Thymus (tissue), 11 donors: Measurements from ENCODE around the gene MACROD2. TPM values are rescaled to one million over a fixed set of nuclear protein-coding genes. Genes with fewer than 3 reads are reported as not detected.

ENCODE experiments used
- DNase-seq, 9 donors: peaks; one replicate each; pipeline ENCODE4 v3.0.0-alpha.2; 2013; ENCODE audit warnings: low spot score in 9 of 9, low read depth in 6 of 9, missing footprints in 1 of 9
- H3K27ac ChIP-seq, 2 donors: one replicate each; pipeline ENCODE4 v1.5.1; 2013; ENCODE audit warnings: control low read depth in 1 of 2, low read depth in 1 of 2, low read length in 1 of 2, mild to moderate bottlenecking in 1 of 2, moderate library complexity in 1 of 2
- H3K27me3 ChIP-seq, 2 donors: one replicate each; pipeline ENCODE4 v1.5.1; 2013; ENCODE audit warnings: low read length in 1 of 2; ENCODE audit not compliant: control insufficient read depth in 2 of 2, insufficient read depth in 1 of 2
- H3K36me3 ChIP-seq, 2 donors: one replicate each; pipeline ENCODE4 v1.5.1; 2013; ENCODE audit warnings: low read length in 1 of 2, mild to moderate bottlenecking in 1 of 2, moderate library complexity in 1 of 2; ENCODE audit not compliant: control insufficient read depth in 2 of 2, insufficient read depth in 2 of 2
- H3K4me1 ChIP-seq, 2 donors: one replicate each; pipeline ENCODE4 v1.5.1; 2013; ENCODE audit warnings: low read length in 2 of 2; ENCODE audit not compliant: control insufficient read depth in 2 of 2, insufficient read depth in 2 of 2
- H3K4me3 ChIP-seq, 2 donors: one replicate each; pipeline ENCODE4 v1.5.1; 2013; ENCODE audit warnings: low read length in 2 of 2, control low read depth in 1 of 2, mild to moderate bottlenecking in 1 of 2
- H3K9me3 ChIP-seq, 2 donors: one replicate each; pipeline ENCODE4 v1.5.1; 2013; ENCODE audit warnings: low read length in 1 of 2, mild to moderate bottlenecking in 1 of 2; ENCODE audit not compliant: control insufficient read depth in 2 of 2, insufficient read depth in 1 of 2
- WGBS: extraction: QIAGEN DNeasy Blood & Tissue Kit; methylation state at CpG from one replicate; pipeline ENCODE4 v1.1.7; 2013; 5-methylcytosine and 5-hydroxymethylcytosine counted together
- polyA plus RNA-seq: library from polyadenylated mRNA; stranded (reverse); fragments of 200-250 nt; gene quantifications from one replicate; pipeline ENCODE4 v1.2.3, GENCODE V29; 2013
- total RNA-seq: library from RNA; stranded (reverse); fragments of 120-200 nt; gene quantifications from one replicate; pipeline ENCODE4 v1.2.4, GENCODE V29; 2013
- donor health status: healthy.

MACROD2 gene
- total and polyA plus RNA-seq, 2 donors, result 1.6 to 4.2 TPM

DNA sequence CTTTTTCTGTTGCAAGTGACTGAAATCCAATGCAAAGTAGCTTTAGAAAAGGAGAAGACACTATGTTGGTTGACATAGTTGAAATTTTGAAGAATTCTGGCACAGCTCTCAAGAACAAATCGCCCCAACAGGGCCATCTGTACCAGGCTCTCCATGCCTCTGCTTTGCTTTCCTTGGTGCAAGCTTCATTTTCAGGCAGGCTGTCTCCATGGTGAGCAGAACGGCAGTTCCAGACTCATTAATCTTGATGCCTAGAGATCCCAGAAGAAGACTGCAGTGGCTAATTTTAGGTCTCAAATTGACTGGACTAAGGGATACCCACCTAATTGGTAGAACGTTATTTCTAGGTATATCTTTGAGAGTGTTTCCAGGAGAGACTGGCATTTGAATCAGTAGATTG is 1292.8 kb downstream of the MACROD2 start:
- DNase-seq, result no peak
- H3K27me3 ChIP-seq, result no peaks in the 10 kb centered on the region
- H3K4me3 ChIP-seq, result no peak overlapping the region
- no peak overlapping the region for H3K27ac ChIP-seq
- H3K9me3 ChIP-seq, result no peaks in the 10 kb centered on the region
- WGBS, result 91% methylated on average over 3 of the region's 3 CpGs
- H3K36me3 ChIP-seq, result no peaks in the 10 kb centered on the region
- no peaks in the 10 kb centered on the region for H3K4me1 ChIP-seq

DNA sequence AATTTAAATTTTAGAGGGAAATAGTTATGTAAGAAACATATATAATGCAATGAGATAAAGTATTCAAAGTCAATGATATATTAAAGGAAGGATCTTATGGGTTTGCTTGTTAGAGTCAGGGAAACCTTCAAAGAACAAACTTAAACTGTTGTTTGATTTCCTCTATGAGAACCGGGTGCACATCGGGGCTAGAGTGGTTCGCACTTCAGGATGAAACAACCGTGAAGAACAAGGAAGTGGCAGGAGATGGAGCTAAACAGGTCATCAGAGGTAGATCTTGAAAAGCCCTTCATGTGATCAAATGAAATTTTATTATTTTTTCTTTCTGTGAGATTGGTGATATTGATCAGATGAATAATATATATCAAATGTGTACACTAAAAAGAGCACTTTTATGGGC is 1294.0 kb downstream of the MACROD2 start:
- no peak for DNase-seq
- 80% methylated on average over 4 of the region's 4 CpGs for WGBS
- Histone ChIP-seq H3K27ac (no peak overlapping the region), H3K4me1 (no peaks in the 10 kb centered on the region), H3K27me3 (no peaks in the 10 kb centered on the region), H3K9me3 (no peaks in the 10 kb centered on the region), H3K4me3 (no peak overlapping the region), H3K36me3 (no peaks in the 10 kb centered on the region)

DNA sequence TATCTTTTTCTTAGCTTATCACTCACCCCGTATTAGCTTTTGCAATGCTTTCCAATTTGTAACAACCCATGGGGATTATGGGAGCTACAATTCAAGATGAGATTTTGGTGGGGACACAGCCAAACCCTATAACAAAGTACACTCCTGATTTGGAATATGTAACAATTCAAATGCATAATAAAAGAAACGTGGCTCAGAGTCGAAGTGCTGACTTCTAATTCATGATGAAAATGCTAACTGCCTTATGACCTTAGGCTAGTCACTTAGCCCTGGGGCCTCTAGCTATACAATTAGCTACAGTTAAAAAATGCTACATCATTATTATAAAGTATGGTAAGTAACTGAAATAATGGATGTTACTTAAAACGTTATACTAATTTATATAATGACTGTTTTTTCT is 1297.1 kb downstream of the MACROD2 start:
- H3K36me3 ChIP-seq, result no peaks in the 10 kb centered on the region
- DNase-seq, result no peak
- H3K27me3 ChIP-seq, result no peaks in the 10 kb centered on the region
- no peak overlapping the region for H3K27ac ChIP-seq
- H3K4me3 ChIP-seq, result no peak overlapping the region
- no peaks in the 10 kb centered on the region for H3K9me3 ChIP-seq
- H3K4me1 ChIP-seq, result no peaks in the 10 kb centered on the region
- WGBS, result 92% methylated on average over 4 of the region's 4 CpGs

DNA sequence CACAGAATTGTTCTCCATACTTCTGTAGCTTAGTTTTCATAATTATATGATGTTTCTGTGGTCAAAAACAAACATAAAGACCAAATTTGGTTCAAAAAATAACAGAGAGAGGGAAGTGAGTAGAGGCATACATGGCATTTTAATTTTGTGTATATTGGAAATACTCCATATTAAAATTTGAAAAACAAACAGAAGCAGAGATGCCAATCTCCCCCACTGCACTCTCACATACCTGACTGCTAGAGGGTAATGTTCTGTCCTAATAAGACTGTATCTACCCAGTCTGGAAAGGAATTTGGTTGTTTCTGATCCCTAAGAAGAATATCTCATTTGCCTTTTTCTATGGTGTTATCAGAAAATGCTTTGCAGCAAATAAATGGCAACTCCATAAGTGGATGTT is 1301.1 kb downstream of the MACROD2 start:
- DNase-seq, result no peak
- H3K27ac ChIP-seq, result no peak overlapping the region

DNA sequence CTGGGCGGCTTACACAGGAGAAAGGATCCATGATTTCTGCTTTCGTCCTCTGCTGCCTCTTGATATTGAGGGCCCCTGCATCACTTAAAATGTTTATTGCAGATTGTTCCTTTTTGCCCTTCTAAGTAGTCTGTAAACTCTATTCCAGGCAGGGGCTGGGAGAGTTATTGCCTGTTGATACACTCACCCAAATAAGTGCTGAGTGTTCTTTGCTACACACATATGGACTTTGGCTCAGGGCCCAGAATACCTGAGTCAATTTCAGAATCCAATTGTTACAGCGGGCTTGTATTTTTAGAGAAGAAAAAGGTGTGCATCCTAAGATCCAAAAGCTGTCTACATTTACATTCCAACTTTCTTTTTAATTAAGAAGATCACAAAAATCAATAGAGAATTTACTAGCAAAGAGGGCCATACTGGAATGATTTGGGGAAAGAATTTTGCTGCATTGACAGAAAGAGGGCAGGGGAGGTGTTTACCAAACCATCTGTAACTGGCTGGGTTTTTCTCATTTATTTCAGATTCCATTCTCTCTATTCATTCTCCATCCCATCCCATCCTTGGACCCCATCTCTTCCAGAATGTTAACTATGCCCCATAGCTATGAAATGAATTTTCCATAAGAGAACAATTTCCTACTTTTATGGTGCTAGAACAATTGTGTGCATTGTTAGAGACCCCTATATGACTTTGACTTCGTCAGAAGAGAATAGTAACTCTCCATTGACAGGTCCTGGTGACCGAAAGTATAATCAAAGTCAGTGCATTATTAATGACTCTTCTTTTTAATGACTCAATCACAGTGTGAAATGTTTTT is 1302.0 kb downstream of the MACROD2 start:
- H3K4me3 ChIP-seq, result no peak overlapping the region
- WGBS, result 93% methylated on average over 5 of the region's 5 CpGs
- no peak overlapping the region for H3K27ac ChIP-seq
- no peaks in the 10 kb centered on the region for H3K9me3 ChIP-seq
- no peaks in the 10 kb centered on the region for H3K36me3 ChIP-seq
- no peaks in the 10 kb centered on the region for H3K4me1 ChIP-seq
- H3K27me3 ChIP-seq, result no peaks in the 10 kb centered on the region
- DNase-seq, result no peak

More for the DNA sequence above, 1301.1 kb downstream of the MACROD2 start:
- Histone ChIP-seq H3K4me1 (no peaks in the 10 kb centered on the region), H3K36me3 (no peaks in the 10 kb centered on the region), H3K4me3 (no peak overlapping the region), H3K27me3 (no peaks in the 10 kb centered on the region), H3K9me3 (no peaks in the 10 kb centered on the region)

DNA sequence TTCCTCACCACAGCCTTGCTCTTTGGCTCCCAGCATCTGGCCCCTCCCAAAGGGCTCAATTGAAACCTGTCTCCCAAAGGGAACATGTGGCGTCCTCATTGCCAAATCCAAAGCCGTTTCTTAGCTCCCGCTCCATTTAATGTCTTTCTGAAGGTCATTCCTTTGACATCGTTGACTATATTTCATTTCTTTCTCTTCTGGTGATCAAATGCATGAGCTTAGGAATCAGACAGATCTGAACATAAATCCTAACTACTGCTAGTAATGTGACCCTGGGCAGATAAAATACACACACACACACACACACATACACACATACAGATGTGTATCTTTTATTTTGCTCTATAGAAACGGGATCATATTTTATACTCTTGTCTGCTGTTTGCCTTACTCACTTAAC is 1306.8 kb downstream of the MACROD2 start:
- Histone ChIP-seq H3K4me1 (no peaks in the 10 kb centered on the region), H3K9me3 (no peaks in the 10 kb centered on the region), H3K4me3 (no peak overlapping the region), H3K27me3 (no peaks in the 10 kb centered on the region), H3K36me3 (no peaks in the 10 kb centered on the region), H3K27ac (no peak overlapping the region)
- no peak for DNase-seq
- 96% methylated on average over 5 of the region's 5 CpGs for WGBS

DNA sequence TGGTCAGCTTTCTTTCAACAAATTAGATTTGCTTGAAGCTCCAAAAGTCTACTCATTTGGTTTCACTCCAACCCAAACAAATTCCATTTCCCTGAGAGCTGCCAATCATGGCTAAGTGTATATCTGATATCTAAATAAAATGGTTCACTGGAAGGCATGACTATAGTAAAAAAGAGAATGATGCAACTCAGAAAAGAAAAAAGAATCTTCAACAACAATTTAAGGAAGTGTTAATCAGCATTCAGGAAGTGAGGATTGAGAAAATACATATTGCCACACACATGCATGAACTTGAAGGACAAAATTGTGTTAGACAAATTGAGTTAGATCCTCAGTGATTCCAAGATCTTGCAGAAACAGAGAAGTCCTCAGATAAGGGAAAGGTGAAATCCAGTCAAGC is 1315.0 kb downstream of the MACROD2 start:
- H3K36me3 ChIP-seq, result no peaks in the 10 kb centered on the region
- no peak for DNase-seq
- H3K27ac ChIP-seq, result no peak overlapping the region
- no peaks in the 10 kb centered on the region for H3K27me3 ChIP-seq
- H3K4me1 ChIP-seq, result no peaks in the 10 kb centered on the region
- H3K9me3 ChIP-seq, result no peaks in the 10 kb centered on the region
- no peak overlapping the region for H3K4me3 ChIP-seq

DNA sequence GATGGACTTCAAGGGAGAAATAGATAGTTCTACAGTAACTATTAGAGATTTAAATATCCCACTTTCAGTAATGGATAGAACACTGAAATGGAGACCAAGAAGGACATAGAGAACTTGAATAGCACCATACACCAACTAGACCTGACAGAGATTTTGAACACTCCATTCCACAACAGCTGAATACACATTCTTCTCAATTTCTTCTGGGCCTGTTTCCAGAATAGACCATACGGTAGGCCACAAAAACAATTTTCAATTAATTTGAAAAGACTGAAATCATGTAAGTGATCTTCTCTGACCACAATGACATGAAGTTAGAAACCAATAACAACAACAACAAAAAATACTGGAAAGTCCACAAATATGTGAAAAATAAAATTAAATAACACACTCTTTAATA is 1321.2 kb downstream of the MACROD2 start:
- Histone ChIP-seq H3K9me3 (no peaks in the 10 kb centered on the region), H3K4me3 (no peak overlapping the region), H3K36me3 (no peaks in the 10 kb centered on the region), H3K27me3 (no peaks in the 10 kb centered on the region), H3K27ac (no peak overlapping the region), H3K4me1 (no peaks in the 10 kb centered on the region)
- no peak for DNase-seq
- WGBS, result 95% methylated on average over 1 of the region's 1 CpG

DNA sequence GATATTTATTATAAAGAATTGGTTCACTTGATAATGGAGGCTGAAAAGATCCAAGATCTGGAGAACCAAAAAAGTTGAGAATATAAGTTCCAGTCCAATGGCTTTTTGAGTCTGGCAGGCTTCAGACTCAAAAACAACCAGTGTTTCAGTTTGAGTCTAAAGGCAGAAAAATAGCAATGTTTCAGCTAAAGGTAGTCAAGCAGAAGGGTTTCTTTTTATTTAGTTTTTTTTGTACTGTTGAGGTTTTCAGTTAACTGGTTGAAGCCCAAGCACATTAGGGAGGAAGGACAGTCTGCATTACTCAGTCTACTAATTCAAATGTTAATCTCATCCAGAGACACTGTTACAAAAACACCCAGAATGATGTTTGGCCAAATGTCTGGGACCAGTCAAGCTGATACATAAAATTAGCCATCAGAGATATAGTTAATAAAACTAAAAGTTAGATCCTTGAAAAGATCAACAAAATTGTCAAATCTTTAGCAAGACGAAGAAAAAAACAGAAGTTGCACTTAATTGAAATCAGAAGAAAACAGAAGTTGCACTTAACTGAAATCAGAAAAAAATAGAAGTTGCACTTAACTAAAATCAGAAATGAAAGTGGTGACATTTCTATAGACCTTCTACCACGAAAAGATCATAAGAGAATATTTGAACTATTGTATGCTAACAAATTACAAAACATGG is 1322.4 kb downstream of the MACROD2 start:
- H3K4me3 ChIP-seq, result no peak overlapping the region
- no peaks in the 10 kb centered on the region for H3K36me3 ChIP-seq
- H3K27ac ChIP-seq, result no peak overlapping the region
- H3K9me3 ChIP-seq, result no peaks in the 10 kb centered on the region
- H3K27me3 ChIP-seq, result no peaks in the 10 kb centered on the region
- WGBS, result 47% methylated on average over 2 of the region's 2 CpGs
- H3K4me1 ChIP-seq, result no peaks in the 10 kb centered on the region
- no peak for DNase-seq
